Measurements from ENCODE around the gene MYO5B. TPM values are rescaled to one million over a fixed set of nuclear protein-coding genes. Genes with fewer than 3 reads are reported as not detected.

The MYO5B gene
- total and polyA plus RNA-seq, 2 experiments from 2014 or later: 20.3 to 41.9 TPM

DNA sequence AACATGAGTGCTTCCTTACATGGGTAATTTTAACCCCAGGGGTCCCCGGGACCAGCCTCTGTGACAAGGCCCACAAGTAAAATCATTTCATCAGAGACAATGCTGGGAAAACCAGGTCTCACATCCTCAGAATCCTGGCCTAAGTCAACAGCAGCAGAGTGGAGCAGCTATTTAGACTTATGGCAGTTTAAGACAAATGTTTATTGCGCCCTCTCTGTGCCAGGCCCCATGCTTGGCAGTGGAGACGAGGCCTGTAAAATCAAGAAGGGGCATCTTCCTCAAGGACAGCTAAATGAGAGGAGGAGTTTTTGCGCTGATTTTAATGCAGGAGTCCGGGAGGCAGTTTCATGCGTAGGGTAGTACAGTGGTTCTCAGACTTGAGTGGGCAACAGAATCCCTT lies 325.6 kb downstream of the MYO5B start:
- WGBS (ENCODE audit: low lambda C conversion rate, missing lambda C conversion rate): 94% methylated on average over 6 of the region's 6 CpGs
- no peaks in the 10 kb centered on the region for H3K79me2 ChIP-seq
- no peak overlapping the region for H3K4me2 ChIP-seq
- no peak overlapping the region for H2AFZ ChIP-seq
- H3K9me3 ChIP-seq (ENCODE audit: low read depth): no peaks in the 10 kb centered on the region
- H3K27me3 ChIP-seq: no peaks in the 10 kb centered on the region
- H3K4me1 ChIP-seq (ENCODE audit: insufficient read depth): no peaks in the 10 kb centered on the region
- no peaks in the 10 kb centered on the region for H3K36me3 ChIP-seq (replicated peaks; ENCODE audit: insufficient read depth, low read depth)
- no peak overlapping the region for H3K27ac ChIP-seq
- H3K9me2 ChIP-seq (replicated peaks; ENCODE audit: insufficient read depth): no peaks in the 10 kb centered on the region
- no peak for TF ChIP-seq EZH2 (IDR thresholded peaks at IDR 0.05; ENCODE audit: borderline replicate concordance)
- TF ChIP-seq, protein P1, sequence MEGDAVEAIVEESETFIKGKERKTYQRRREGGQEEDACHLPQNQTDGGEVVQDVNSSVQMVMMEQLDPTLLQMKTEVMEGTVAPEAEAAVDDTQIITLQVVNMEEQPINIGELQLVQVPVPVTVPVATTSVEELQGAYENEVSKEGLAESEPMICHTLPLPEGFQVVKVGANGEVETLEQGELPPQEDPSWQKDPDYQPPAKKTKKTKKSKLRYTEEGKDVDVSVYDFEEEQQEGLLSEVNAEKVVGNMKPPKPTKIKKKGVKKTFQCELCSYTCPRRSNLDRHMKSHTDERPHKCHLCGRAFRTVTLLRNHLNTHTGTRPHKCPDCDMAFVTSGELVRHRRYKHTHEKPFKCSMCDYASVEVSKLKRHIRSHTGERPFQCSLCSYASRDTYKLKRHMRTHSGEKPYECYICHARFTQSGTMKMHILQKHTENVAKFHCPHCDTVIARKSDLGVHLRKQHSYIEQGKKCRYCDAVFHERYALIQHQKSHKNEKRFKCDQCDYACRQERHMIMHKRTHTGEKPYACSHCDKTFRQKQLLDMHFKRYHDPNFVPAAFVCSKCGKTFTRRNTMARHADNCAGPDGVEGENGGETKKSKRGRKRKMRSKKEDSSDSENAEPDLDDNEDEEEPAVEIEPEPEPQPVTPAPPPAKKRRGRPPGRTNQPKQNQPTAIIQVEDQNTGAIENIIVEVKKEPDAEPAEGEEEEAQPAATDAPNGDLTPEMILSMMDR (IDR thresholded peaks at IDR 0.05; ENCODE audit: poor library complexity): no peak
- no peak for TF ChIP-seq EZH2phosphoT487 (IDR thresholded peaks at IDR 0.05; ENCODE audit: low read depth, severe bottlenecking, unreplicated experiment)
- H4K20me1 ChIP-seq (ENCODE audit: insufficient read depth, poor library complexity, severe bottlenecking): no peaks in the 10 kb centered on the region
- no peak for DNase-seq (ENCODE audit: low spot score)
- H3K4me3 ChIP-seq: no peak overlapping the region

DNA sequence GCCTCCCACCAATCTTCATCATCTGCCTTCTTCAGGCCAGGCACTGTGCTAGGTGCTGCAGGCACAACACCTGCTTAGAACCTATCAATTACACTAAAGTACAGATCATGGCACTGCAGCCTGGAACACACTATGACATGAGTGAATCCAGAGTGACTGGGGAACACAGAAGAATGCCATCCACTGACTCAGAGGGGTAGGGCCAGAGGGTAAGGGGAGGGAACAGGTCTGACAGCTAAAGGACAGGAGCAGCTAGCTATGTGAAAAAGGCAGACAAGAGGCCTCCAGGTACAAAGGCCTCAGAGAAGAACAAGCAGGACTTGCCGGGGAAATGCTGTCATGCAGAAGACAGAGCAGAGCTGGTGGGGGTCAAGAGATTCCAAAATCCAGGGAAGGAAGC lies 328.3 kb downstream of the MYO5B start:
- Histone ChIP-seq H2AFZ (no peak overlapping the region), H3K9me3 (ENCODE audit: low read depth) (no peaks in the 10 kb centered on the region), H3K27ac (no peak overlapping the region), H3K4me2 (no peak overlapping the region), H3K9me2 (replicated peaks; ENCODE audit: insufficient read depth) (no peaks in the 10 kb centered on the region), H3K27me3 (no peaks in the 10 kb centered on the region), H4K20me1 (ENCODE audit: insufficient read depth, poor library complexity, severe bottlenecking) (no peaks in the 10 kb centered on the region), H3K79me2 (no peaks in the 10 kb centered on the region), H3K4me1 (ENCODE audit: insufficient read depth) (no peaks in the 10 kb centered on the region), H3K4me3 (no peak overlapping the region), H3K36me3 (replicated peaks; ENCODE audit: insufficient read depth, low read depth) (no peaks in the 10 kb centered on the region)
- 67% methylated on average over 1 of the region's 1 CpG for WGBS (ENCODE audit: low lambda C conversion rate, missing lambda C conversion rate)
- no peak for DNase-seq (ENCODE audit: low spot score)
- TF ChIP-seq EZH2 (IDR thresholded peaks at IDR 0.05; ENCODE audit: borderline replicate concordance): no peak
- TF ChIP-seq EZH2phosphoT487 (IDR thresholded peaks at IDR 0.05; ENCODE audit: low read depth, severe bottlenecking, unreplicated experiment): no peak
- TF ChIP-seq, protein P1 (IDR thresholded peaks at IDR 0.05; ENCODE audit: poor library complexity): no peak

DNA sequence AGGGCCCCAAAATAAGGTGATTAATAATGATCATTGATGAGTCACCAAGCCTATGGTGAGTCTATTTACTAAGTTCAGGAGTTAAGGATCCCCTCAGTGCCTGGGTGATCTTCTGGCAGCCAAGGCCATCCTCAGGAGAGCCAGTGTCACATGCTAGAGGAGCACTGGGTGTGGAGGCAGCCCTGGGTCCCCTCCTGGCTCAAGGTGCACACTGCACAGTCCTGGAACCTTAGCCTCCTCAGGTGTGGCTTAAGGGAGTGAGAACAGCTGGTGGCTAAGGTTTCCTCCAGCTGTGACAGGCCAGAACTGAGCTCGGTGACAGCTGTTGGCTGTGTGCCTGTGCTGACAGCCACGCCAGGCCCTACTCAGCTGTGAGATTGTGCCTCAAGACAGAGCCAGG lies 329.5 kb downstream of the MYO5B start:
- 67% methylated on average over 2 of the region's 2 CpGs for WGBS (ENCODE audit: low lambda C conversion rate, missing lambda C conversion rate)

More for the DNA sequence above, 329.5 kb downstream of the MYO5B start:
- no peak overlapping the region for H3K4me3 ChIP-seq
- no peak overlapping the region for H3K27ac ChIP-seq
- H3K4me1 ChIP-seq (ENCODE audit: insufficient read depth): no peaks in the 10 kb centered on the region
- no peak for DNase-seq (ENCODE audit: low spot score)
- no peaks in the 10 kb centered on the region for H3K9me3 ChIP-seq (ENCODE audit: low read depth)
- TF ChIP-seq EZH2 (IDR thresholded peaks at IDR 0.05; ENCODE audit: borderline replicate concordance) (no peak), EZH2phosphoT487 (IDR thresholded peaks at IDR 0.05; ENCODE audit: low read depth, severe bottlenecking, unreplicated experiment) (no peak)
- TF ChIP-seq, protein P1 (IDR thresholded peaks at IDR 0.05; ENCODE audit: poor library complexity): no peak
- H3K27me3 ChIP-seq: no peaks in the 10 kb centered on the region
- H3K79me2 ChIP-seq: no peaks in the 10 kb centered on the region
- H4K20me1 ChIP-seq (ENCODE audit: insufficient read depth, poor library complexity, severe bottlenecking): no peaks in the 10 kb centered on the region
- no peak overlapping the region for H2AFZ ChIP-seq
- no peak overlapping the region for H3K4me2 ChIP-seq
- no peaks in the 10 kb centered on the region for H3K36me3 ChIP-seq (replicated peaks; ENCODE audit: insufficient read depth, low read depth)
- H3K9me2 ChIP-seq (replicated peaks; ENCODE audit: insufficient read depth): no peaks in the 10 kb centered on the region

All from hepatocyte (in vitro differentiated cells).